HCT116 (cell line): ENCODE measurements around the gene SLFN5. TPM values are rescaled to one million over a fixed set of nuclear protein-coding genes. Genes with fewer than 3 reads are reported as not detected.

Source experiments
- ATAC-seq: fragments of 200-7000 bp; cut with Tn5 transposase; 2 replicates; pipeline ENCODE4 v1.9.1; 2020; ENCODE audit warnings: mild to moderate bottlenecking, moderate library complexity
- BruUV-seq: library from RNA; stranded (reverse); fragments of 400-500 nt; replicated peaks from 2 replicates; lab custom pipeline; 2021; lab: Mats Ljungman, UMichigan
- CTCF ChIA-PET: fragments of 300-600 bp; sonication (Branson Sonifier 250); formaldehyde crosslinking; loops from one replicate; lab custom pipeline; 2021; ENCODE audit warnings: antibody characterized with exemption; lab: Charles Lee
- POLR2A ChIA-PET: fragments of 300-600, 350-600 bp; sonication (Branson Sonifier 250); formaldehyde crosslinking; loops from one replicate; lab custom pipeline; 2021; ENCODE audit warnings: antibody characterized with exemption; lab: Charles Lee
- RAD21 ChIA-PET, 2 experiments: fragments of 300-600 bp; sonication (Branson Sonifier 250); formaldehyde crosslinking; loops; one replicate each; lab custom pipeline; 2023; ENCODE audit warnings: low total read pairs in 2 of 2; ENCODE audit not compliant: uncharacterized antibody in 2 of 2, unreplicated experiment in 2 of 2, low non-redundant PET in 1 of 2; lab: Charles Lee
- DNase-seq: peaks from one replicate; pipeline ENCODE4 v3.0.0-alpha.2; 2010; ENCODE audit warnings: low read depth, low spot score
- H2AFZ ChIP-seq: fragments of 200-600 bp; shearing (Covaris generic), sonication (generic); 2 replicates; pipeline ENCODE4 v1.6.1; 2017; ENCODE audit warnings: low read depth, mixed run types, mixed read lengths, antibody characterized with exemption, low read length; ENCODE audit not compliant: poor library complexity, severe bottlenecking
- H3K27ac ChIP-seq: 2 replicates; pipeline ENCODE4 v1.5.1; 2012; ENCODE audit warnings: low read depth, low read length
- H3K27me3 ChIP-seq: fragments of 200-600 bp; sonication (generic); 2 replicates; pipeline ENCODE4 v1.6.1; 2016; ENCODE audit warnings: mixed run types, low read length, mixed read lengths; ENCODE audit not compliant: insufficient read depth
- H3K36me3 ChIP-seq, 2 experiments: fragments of 200-500 bp in 1 of 2; fragments of 200-600 bp in 1 of 2; sonication (Bioruptor generic) in 1 of 2; sonication (generic) in 1 of 2; 2 replicates each; pipeline versions ENCODE4 v1.5.1 to v1.6.1; 2014 to 2016; ENCODE audit warnings: low read length in 2 of 2, inconsistent platforms in 1 of 2, mixed read lengths in 1 of 2, mixed run types in 1 of 2; ENCODE audit not compliant: insufficient read depth in 2 of 2, control insufficient read depth in 1 of 2
- H3K4me1 ChIP-seq, 2 experiments: fragments of 200-600 bp in 1 of 2; sonication (generic) in 1 of 2; 2 replicates each; pipeline versions ENCODE4 v1.5.1 to v1.6.1; 2012 to 2017; ENCODE audit warnings: low read length in 2 of 2, inconsistent platforms in 1 of 2, mild to moderate bottlenecking in 1 of 2, mixed read lengths in 1 of 2, mixed run types in 1 of 2, moderate library complexity in 1 of 2; ENCODE audit not compliant: insufficient read depth in 2 of 2, control insufficient read depth in 1 of 2
- H3K4me2 ChIP-seq: fragments of 200-600 bp; sonication (generic); 2 replicates; pipeline ENCODE4 v1.6.1; 2017; ENCODE audit warnings: mixed run types, low read length, mixed read lengths
- H3K4me3 ChIP-seq, 2 experiments: fragments of 200-600 bp in 1 of 2; sonication (generic) in 1 of 2; replicated peaks in 1 of 2; 2 replicates each; pipeline ENCODE4 v1.5.1; 2011 to 2016; ENCODE audit warnings: low read length in 2 of 2, control low read depth in 1 of 2, low read depth in 1 of 2, mild to moderate bottlenecking in 1 of 2, mixed read lengths in 1 of 2, mixed run types in 1 of 2
- H3K79me2 ChIP-seq: fragments of 200-600 bp; sonication (generic); 2 replicates; pipeline ENCODE4 v1.6.1; 2017; ENCODE audit warnings: mild to moderate bottlenecking, mixed run types, low read length, moderate library complexity, mixed read lengths; ENCODE audit not compliant: insufficient read depth
- H3K9ac ChIP-seq: fragments of 200-600 bp; sonication (generic); 2 replicates; pipeline ENCODE4 v1.6.1; 2016; ENCODE audit warnings: low read length, mixed read lengths
- H3K9me2 ChIP-seq: fragments of 200-600 bp; sonication (generic), shearing (Covaris generic); 2 replicates; pipeline ENCODE4 v1.6.1; 2017; ENCODE audit warnings: mixed run types, mild to moderate bottlenecking, moderate library complexity; ENCODE audit not compliant: insufficient read depth
- H3K9me3 ChIP-seq, 2 experiments: fragments of 200-500 bp in 1 of 2; fragments of 200-600 bp in 1 of 2; sonication (Bioruptor generic) in 1 of 2; sonication (generic) in 1 of 2; 2 replicates each; pipeline ENCODE4 v1.6.1; 2014 to 2017; ENCODE audit warnings: low read length in 2 of 2, mixed read lengths in 2 of 2, inconsistent platforms in 1 of 2, low read depth in 1 of 2, mild to moderate bottlenecking in 1 of 2, mixed run types in 1 of 2, moderate library complexity in 1 of 2; ENCODE audit not compliant: control insufficient read depth in 1 of 2, insufficient read depth in 1 of 2
- H4K20me1 ChIP-seq: fragments of 200-600 bp; sonication (generic), shearing (Covaris generic); 2 replicates; pipeline ENCODE4 v1.6.1; 2017; ENCODE audit warnings: mixed run types, mild to moderate bottlenecking, moderate library complexity; ENCODE audit not compliant: insufficient read depth
- ATF3 ChIP-seq: IDR thresholded peaks from 2 replicates; pipeline ENCODE4 v1.6.1; 2012
- CBX3 ChIP-seq: IDR thresholded peaks from 2 replicates; pipeline ENCODE4 v1.6.1; 2012; ENCODE audit warnings: low read depth
- CEBPB ChIP-seq: IDR thresholded peaks from 2 replicates; pipeline ENCODE4 v1.6.1; 2012; ENCODE audit warnings: low read depth
- CTCF ChIP-seq, 3 experiments: fragments of 200-600 bp in 1 of 3; sonication (generic) in 1 of 3; IDR thresholded peaks in 2 of 3; conservative IDR thresholded peaks in 1 of 3; 2 replicates each; pipeline ENCODE4 v1.5.1; 2012 to 2017; ENCODE audit warnings: low read depth in 2 of 3, low read length in 2 of 3, antibody characterized with exemption in 1 of 3, borderline replicate concordance in 1 of 3, control low read depth in 1 of 3, mild to moderate bottlenecking in 1 of 3, mixed read lengths in 1 of 3, mixed run types in 1 of 3, moderate library complexity in 1 of 3; ENCODE audit not compliant: insufficient read depth in 1 of 3
- EGR1 ChIP-seq: IDR thresholded peaks from 2 replicates; pipeline ENCODE4 v1.6.1; 2012; ENCODE audit warnings: low read depth
- ELF1 ChIP-seq: IDR thresholded peaks from 2 replicates; pipeline ENCODE4 v1.6.1; 2012; ENCODE audit warnings: low read depth, borderline replicate concordance
- EZH2 ChIP-seq: fragments of 200-600 bp; sonication (generic); IDR thresholded peaks from 2 replicates; pipeline ENCODE4 v1.6.1; 2017; ENCODE audit warnings: antibody characterized with exemption, mixed run types
- EZH2phosphoT487 ChIP-seq: fragments of 200-600 bp; IDR thresholded peaks from 2 replicates; pipeline ENCODE4 v1.6.1; 2018; ENCODE audit warnings: antibody characterized with exemption, borderline replicate concordance
- FOSL1 ChIP-seq: IDR thresholded peaks from 2 replicates; pipeline ENCODE4 v1.6.1; 2012; ENCODE audit warnings: low read depth
- JUND ChIP-seq: IDR thresholded peaks from 2 replicates; pipeline ENCODE4 v1.6.1; 2012
- MAX ChIP-seq: IDR thresholded peaks from 2 replicates; pipeline ENCODE4 v1.6.1; 2012
- POLR2A ChIP-seq: IDR thresholded peaks from 2 replicates; pipeline ENCODE4 v1.7.0; 2011; ENCODE audit warnings: borderline replicate concordance; ENCODE audit not compliant: insufficient read depth, insufficient read length; ENCODE audit errors: extremely low read depth
- POLR2AphosphoS5 ChIP-seq: IDR thresholded peaks from 2 replicates; pipeline ENCODE4 v1.6.1; 2011; ENCODE audit warnings: mild to moderate bottlenecking, low read depth, low read length, moderate library complexity
- RAD21 ChIP-seq: IDR thresholded peaks from 2 replicates; pipeline ENCODE4 v1.6.1; 2012; ENCODE audit warnings: low read depth, mild to moderate bottlenecking
- REST ChIP-seq: IDR thresholded peaks from 2 replicates; pipeline ENCODE4 v1.6.1; 2012; ENCODE audit warnings: low read depth
- SIN3A ChIP-seq: IDR thresholded peaks from 2 replicates; pipeline ENCODE4 v1.6.1; 2012; ENCODE audit warnings: low read depth
- SP1 ChIP-seq: IDR thresholded peaks from 2 replicates; pipeline ENCODE4 v1.6.1; 2012; ENCODE audit warnings: low read depth
- SRF ChIP-seq: IDR thresholded peaks from 2 replicates; pipeline ENCODE4 v1.6.1; 2012; ENCODE audit warnings: low read depth
- TCF7L2 ChIP-seq: IDR thresholded peaks from 2 replicates; pipeline ENCODE4 v1.7.0; 2011; ENCODE audit warnings: borderline replicate concordance, inconsistent platforms; ENCODE audit not compliant: insufficient read depth, insufficient read length; ENCODE audit errors: extremely low read depth
- YY1 ChIP-seq: IDR thresholded peaks from 2 replicates; pipeline ENCODE4 v1.6.1; 2011; ENCODE audit warnings: low read length, low read depth, moderate library complexity, mild to moderate bottlenecking; ENCODE audit not compliant: insufficient replicate concordance; ENCODE audit errors: extremely low read depth
- ZFX ChIP-seq: fragments of 450-650 bp; IDR thresholded peaks from 2 replicates; pipeline ENCODE4 v1.6.1; 2017
- ZNF274 ChIP-seq: fragments of 200-500 bp; sonication (Bioruptor generic); IDR thresholded peaks from 2 replicates; pipeline ENCODE4 v1.6.1; 2014; ENCODE audit warnings: mild to moderate bottlenecking, low read depth, low read length, inconsistent platforms
- intact Hi-C: fragments of 100-400 bp; cut with micrococcal nuclease; formaldehyde crosslinking; loops from 2 replicates; pipeline ENCODE4 v1.10.0; 2022
- total RNA-seq: library from RNA; stranded (reverse); gene quantifications from one replicate; pipeline ENCODE4 v1.2.1, GENCODE V29; 2021; ENCODE audit not compliant: unreplicated experiment

The SLFN5 gene
- total RNA-seq, 1 experiment from 2014 or later: 23.7 TPM

GRCh38 chr17:35254107-35254773, 11.4 kb downstream of the SLFN5 start:
- DNase-seq: peak; percentile 42
- H2AFZ ChIP-seq: no peak overlapping the region
- peak overlapping the region; percentile 29; the same call in 1 of the 2 replicates for H3K27ac ChIP-seq
- H3K27me3 ChIP-seq: peaks cover 6% of the 10 kb centered on the region; the same call in 1 of the 2 replicates
- CTCF ChIA-PET: no interaction called here
- POLR2A ChIA-PET: interaction anchor here (0.6 kb wide), 1 partner anchor 13 kb away, joined by 3 read pairs; no protein-coding TSS in a partner anchor
- H3K4me1 ChIP-seq: peaks cover 36 to 46% of the 10 kb centered on the region in 2 experiments
- ATAC-seq: peak; percentile 66
- intact Hi-C loops: no loop called here
- peak overlapping the region; percentile 32 for H3K4me2 ChIP-seq
- no peaks in the 10 kb centered on the region for H3K36me3 ChIP-seq
- H4K20me1 ChIP-seq: no peaks in the 10 kb centered on the region
- H3K9me2 ChIP-seq: no peaks in the 10 kb centered on the region
- no peak overlapping the region for H3K9ac ChIP-seq
- no peak overlapping the region for H3K4me3 ChIP-seq
- RAD21 ChIA-PET: no interaction called here
- H3K79me2 ChIP-seq: no peaks in the 10 kb centered on the region
- no peaks in the 10 kb centered on the region for H3K9me3 ChIP-seq
- BruUV-seq: no TSS peak
- TF ChIP-seq TCF7L2 (no peak), SRF (no peak), MAX (no peak), POLR2A (no peak), EGR1 (no peak), REST (no peak), ATF3 (peak; percentile 37; the same call in 1 of the 2 replicates), YY1 (no peak), SP1 (peak; percentile 61), CBX3 (peak; percentile 57; the same call in 1 of the 2 replicates), FOSL1 (peak; percentile 66), POLR2AphosphoS5 (peak; percentile 59; the same call in 1 of the 2 replicates), CTCF (IDR thresholded peaks at IDR 0.05 in 2 of 3, conservative IDR thresholded peaks at IDR 0.05 in 1 of 3; ENCODE audit: borderline replicate concordance in 1 of 3, insufficient read depth in 1 of 3, low read depth in 2 of 3, low read length in 2 of 3) (no peak), ZFX (no peak), SIN3A (peak; percentile 67), JUND (peak; percentile 75), CEBPB (peak; percentile 98), EZH2 (no peak), ZNF274 (no peak), RAD21 (no peak), ELF1 (no peak), EZH2phosphoT487 (no peak)
